ENCODE results near the gene HEXD.
"Not testable (repeated sequence)": the region's sequence is repeated elsewhere in the genome, so short reads cannot be mapped to it uniquely, and the experiment has no call there.

Gene HEXD

GRCh38 chr17:82418001-82418986 is at the start of gene HEXD, which contains the start of gene OGFOD3:
Gene HEXD (plus strand): TSS chr17:82418347. CDS start chr17:82419800, 1,453 bp downstream.
Gene OGFOD3 (minus strand): TSS chr17:82418586. CDS start chr17:82418485, 101 bp downstream.
- DNase-seq (ENCODE audit: low spot score), result peak; percentile 82

- DNase-seq (ENCODE audit: low spot score), result no peak
Measured at GRCh38 chr17:82369211-82369610, 48.9 kb upstream of the HEXD start.

GRCh38 chr17:82370471-82371332 is 47.4 kb upstream of the HEXD start:
- peak; percentile 18 for DNase-seq (ENCODE audit: low spot score)

GRCh38 chr17:82371333-82372248 is 46.6 kb upstream of the HEXD start, which contains the start of gene UTS2R:
Gene UTS2R (plus strand): TSS chr17:82371765. CDS start chr17:82374325, 2,560 bp downstream.
- DNase-seq (ENCODE audit: low spot score), result no peak

- DNase-seq (ENCODE audit: low spot score), result no peak
Measured at GRCh38 chr17:82372249-82373071, 45.7 kb upstream of the HEXD start.

DNA sequence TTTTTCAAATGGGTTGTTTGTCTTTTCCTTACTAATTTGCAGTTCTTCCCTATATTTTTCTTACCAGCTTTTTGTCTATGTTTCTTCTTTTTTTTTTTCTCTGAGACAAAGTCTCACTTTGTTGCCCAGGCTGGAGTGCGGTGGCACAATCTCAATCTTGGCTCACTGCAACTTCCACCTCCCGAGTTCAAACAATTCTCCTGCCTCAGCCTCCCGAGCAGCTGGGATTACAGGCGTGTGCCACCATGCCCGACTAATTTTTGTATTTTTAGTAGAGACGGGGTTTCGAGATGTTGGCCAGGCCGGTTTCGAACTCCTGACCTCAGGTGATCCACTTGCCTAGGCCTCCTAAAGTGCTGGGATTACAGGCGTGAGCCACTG is 45.1 kb upstream of the HEXD start:
- DNase-seq (ENCODE audit: low spot score), result not testable (repeated sequence)

DNA sequence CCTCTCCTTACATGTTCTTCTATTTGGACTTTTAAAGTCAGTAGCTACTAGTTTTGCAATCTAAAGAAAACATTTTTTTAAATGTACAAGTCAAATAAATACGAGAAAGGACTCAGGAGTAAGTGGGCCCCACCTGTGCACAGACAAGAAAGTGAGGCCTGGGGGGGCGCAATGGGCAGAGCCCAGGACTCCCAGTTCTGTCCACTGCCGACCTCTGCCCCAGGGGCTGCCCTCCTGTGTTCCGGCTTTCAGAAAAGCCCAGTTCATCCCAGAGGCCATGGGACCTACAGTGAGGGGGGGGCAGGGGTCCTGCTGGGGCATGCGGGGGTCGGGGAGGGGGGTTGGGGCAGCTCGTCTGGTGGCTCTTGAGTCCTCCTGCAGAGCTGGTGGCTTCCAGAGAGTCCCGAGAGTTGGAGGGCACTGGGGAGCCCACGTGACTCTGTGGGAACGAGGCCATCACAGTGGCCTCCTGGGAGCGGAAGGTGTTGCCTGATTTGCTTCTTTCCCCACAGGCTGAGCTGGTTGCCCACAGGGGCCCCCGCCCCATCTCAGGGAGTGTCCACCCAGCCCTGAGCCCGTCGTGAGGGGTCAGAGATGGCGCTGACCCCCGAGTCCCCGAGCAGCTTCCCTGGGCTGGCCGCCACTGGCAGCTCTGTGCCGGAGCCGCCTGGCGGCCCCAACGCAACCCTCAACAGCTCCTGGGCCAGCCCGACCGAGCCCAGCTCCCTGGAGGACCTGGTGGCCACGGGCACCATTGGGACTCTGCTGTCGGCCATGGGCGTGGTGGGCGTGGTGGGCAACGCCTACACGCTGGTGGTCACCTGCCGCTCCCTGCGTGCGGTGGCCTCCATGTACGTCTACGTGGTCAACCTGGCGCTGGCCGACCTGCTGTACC is 44.2 kb upstream of the HEXD start:
- DNase-seq (ENCODE audit: low spot score), result no peak

DNA sequence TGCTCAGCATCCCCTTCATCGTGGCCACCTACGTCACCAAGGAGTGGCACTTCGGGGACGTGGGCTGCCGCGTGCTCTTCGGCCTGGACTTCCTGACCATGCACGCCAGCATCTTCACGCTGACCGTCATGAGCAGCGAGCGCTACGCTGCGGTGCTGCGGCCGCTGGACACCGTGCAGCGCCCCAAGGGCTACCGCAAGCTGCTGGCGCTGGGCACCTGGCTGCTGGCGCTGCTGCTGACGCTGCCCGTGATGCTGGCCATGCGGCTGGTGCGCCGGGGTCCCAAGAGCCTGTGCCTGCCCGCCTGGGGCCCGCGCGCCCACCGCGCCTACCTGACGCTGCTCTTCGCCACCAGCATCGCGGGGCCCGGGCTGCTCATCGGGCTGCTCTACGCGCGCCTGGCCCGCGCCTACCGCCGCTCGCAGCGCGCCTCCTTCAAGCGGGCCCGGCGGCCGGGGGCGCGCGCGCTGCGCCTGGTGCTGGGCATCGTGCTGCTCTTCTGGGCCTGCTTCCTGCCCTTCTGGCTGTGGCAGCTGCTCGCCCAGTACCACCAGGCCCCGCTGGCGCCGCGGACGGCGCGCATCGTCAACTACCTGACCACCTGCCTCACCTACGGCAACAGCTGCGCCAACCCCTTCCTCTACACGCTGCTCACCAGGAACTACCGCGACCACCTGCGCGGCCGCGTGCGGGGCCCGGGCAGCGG is 43.4 kb upstream of the HEXD start:
- no peak for DNase-seq (ENCODE audit: low spot score)

GRCh38 chr17:82375359-82376041 is 42.6 kb upstream of the HEXD start:
- DNase-seq (ENCODE audit: low spot score), result no peak

- DNase-seq (ENCODE audit: low spot score), result no peak
Measured at GRCh38 chr17:82376042-82376730, 42.0 kb upstream of the HEXD start.

- DNase-seq (ENCODE audit: low spot score), result not testable (repeated sequence)
Measured at GRCh38 chr17:82377294-82377693, 40.9 kb upstream of the HEXD start.

- DNase-seq (ENCODE audit: low spot score), result no peak
Measured at GRCh38 chr17:82377924-82378740, 40.0 kb upstream of the HEXD start.

DNA sequence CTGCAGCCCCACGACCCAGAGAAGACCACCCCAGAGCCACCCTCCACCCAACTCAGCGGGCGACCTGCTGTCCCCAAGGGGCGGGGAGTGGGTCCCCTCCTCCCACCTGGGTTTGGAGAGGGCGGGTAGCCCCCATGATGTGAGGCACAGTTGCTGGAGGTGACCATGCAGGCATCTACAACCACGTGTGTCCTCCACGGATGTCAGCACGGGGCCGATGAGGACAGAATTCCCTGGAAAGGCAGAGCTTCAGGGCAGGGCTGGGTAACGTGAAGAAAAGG is 39.5 kb upstream of the HEXD start:
- no peak for DNase-seq (ENCODE audit: low spot score)

DNA sequence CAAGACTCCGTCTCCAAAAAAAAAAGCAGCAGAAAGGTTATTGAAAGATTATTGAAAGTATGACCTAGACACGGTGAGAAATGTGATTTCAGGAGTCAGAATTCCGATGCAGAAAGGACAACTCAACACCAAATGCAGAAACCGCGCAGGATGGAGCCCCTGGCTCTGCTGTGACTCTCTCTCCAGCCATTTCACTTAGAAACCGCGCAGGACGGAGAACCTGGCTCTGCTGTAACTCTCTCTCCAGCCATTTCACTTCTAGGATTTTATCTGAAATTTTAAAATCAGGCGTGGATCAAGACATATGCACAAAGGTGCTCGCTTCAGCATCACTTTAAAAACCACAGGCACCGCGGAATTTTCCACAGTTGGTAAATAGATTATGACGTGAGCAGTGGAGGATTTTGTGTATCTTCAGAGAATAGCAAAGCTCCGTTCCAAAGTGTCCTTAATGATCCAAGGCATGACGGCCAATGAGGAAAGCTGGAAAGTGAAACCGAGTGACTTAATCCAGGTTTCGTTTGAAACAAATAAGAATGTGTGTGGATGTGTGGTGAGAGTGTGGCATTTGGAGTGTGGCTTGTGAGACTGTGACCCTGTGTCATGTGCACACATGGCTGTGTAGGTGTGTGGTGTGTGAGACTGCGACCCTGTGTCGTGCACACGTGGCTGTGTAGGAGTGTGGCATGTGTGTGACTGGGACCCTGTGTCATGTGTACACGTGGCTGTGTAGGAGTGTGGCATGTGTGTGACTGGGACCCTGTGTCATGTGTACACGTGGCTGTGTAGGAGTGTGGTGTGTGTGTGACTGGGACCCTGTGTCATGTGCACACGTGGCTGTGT is 37.1 kb upstream of the HEXD start:
- no peak for DNase-seq (ENCODE audit: low spot score)

GRCh38 chr17:82381703-82382009 is 36.5 kb upstream of the HEXD start:
- DNase-seq (ENCODE audit: low spot score), result not testable (repeated sequence)

Measured in activated CD4-positive, alpha-beta T cell treated with anti-CD3 and anti-CD28 coated beads, Interleukin-2, Interleukin-4, amounts not matched to agents 100 ng/mL and 50 ng/mL, durations not matched to agents 16 hours and 8 hours (primary cell).